IgD-negative memory B cell (primary cell): Measurements from ENCODE around the gene INAFM2. TPM values are rescaled to one million over a fixed set of nuclear protein-coding genes. Genes with fewer than 3 reads are reported as not detected.

Experiments
- H3K27ac Mint-ChIP-seq, 3 donors: one replicate each; pipeline ENCODE4 v1.8.0; 2020 to 2022; ENCODE audit warnings: mild to moderate bottlenecking in 3 of 3, mixed read lengths in 3 of 3, moderate library complexity in 1 of 3
- H3K27me3 Mint-ChIP-seq: one replicate; pipeline ENCODE4 v1.8.0; 2021; ENCODE audit warnings: mixed read lengths
- H3K36me3 Mint-ChIP-seq: one replicate; pipeline ENCODE4 v1.8.0; 2020; ENCODE audit warnings: mild to moderate bottlenecking, mixed read lengths
- H3K4me1 Mint-ChIP-seq, 3 donors: one replicate each; pipeline ENCODE4 v1.8.0; 2020 to 2022; ENCODE audit warnings: mixed read lengths in 3 of 3, mild to moderate bottlenecking in 1 of 3
- H3K4me3 Mint-ChIP-seq, 4 donors: one replicate each; pipeline ENCODE4 v1.8.0; 2020 to 2022; ENCODE audit warnings: mild to moderate bottlenecking in 4 of 4, mixed read lengths in 4 of 4, moderate library complexity in 3 of 4
- H3K9me3 Mint-ChIP-seq, 3 donors: one replicate each; pipeline ENCODE4 v1.8.0; 2020 to 2021; ENCODE audit warnings: mixed read lengths in 3 of 3, mild to moderate bottlenecking in 1 of 3
- polyA plus RNA-seq: library from polyadenylated mRNA; unstranded; fragments of 300-500 nt; fragmentation: Illumina TruSeq; gene quantifications from one replicate; pipeline ENCODE4 v1.2.3, GENCODE V29; 2021

Gene INAFM2
- polyA plus RNA-seq = 1.3 TPM

GRCh38 chr15:40323239-40323952 is at the start of gene INAFM2:
Gene INAFM2, plus strand, starts transcription at chr15:40323692. Its CDS starts 364 bp downstream, at chr15:40324056.
- peaks cover 2% of the 10 kb centered on the region for H3K27me3 Mint-ChIP-seq
- H3K4me1 Mint-ChIP-seq = peaks cover 14 to 19% (median 17%) of the 10 kb centered on the region in 3 donors
- peaks cover 1% of the 10 kb centered on the region for H3K36me3 Mint-ChIP-seq
- H3K4me3 Mint-ChIP-seq = peak within 1 kb of the TSS; percentile 81 to 94 (median 92)
- H3K9me3 Mint-ChIP-seq = no peaks in the 10 kb centered on the region
- peak within 1 kb of the TSS in 2 of 3 donors; percentile 19 to 40 for H3K27ac Mint-ChIP-seq

- H3K27me3 Mint-ChIP-seq = peaks cover 29% of the 10 kb centered on the region
- no peak overlapping the region for H3K4me3 Mint-ChIP-seq
- peaks cover 0 to 20% (median 16%) of the 10 kb centered on the region in 3 donors for H3K4me1 Mint-ChIP-seq
- H3K36me3 Mint-ChIP-seq = peaks cover 1% of the 10 kb centered on the region
- H3K9me3 Mint-ChIP-seq = no peaks in the 10 kb centered on the region
- H3K27ac Mint-ChIP-seq = peak overlapping the region in 1 of 3 donors; percentile 67
These were observed 48.9 kb upstream of the INAFM2 start for GRCh38 chr15:40274350-40275274.

DNA sequence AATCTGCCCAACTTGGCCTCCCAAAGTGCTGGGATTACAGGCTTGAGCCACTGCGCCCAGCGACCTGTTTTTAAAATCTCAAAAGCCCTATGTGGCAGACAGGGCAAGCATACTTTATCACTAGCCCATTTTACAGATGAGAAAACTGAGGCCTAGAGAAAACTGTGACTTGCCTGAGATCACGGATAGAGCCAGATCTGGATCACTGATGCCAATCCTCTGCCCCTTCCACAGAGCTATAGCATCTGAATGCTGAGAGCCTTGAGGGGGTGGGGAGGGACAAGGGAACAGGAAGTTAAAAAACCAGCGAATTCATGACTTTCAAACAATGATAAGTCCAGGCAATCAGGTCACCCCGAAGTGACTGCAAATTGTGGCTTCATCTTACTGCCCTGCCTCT is 48.0 kb upstream of the INAFM2 start:
- Mint-ChIP-seq H3K27me3 (peaks cover 34% of the 10 kb centered on the region), H3K4me3 (no peak overlapping the region), H3K9me3 (no peaks in the 10 kb centered on the region), H3K36me3 (peaks cover 1% of the 10 kb centered on the region), H3K4me1 (peaks cover 5 to 22% (median 16%) of the 10 kb centered on the region in 3 donors), H3K27ac (peak overlapping the region in 1 of 3 donors; percentile 76)

GRCh38 chr15:40275954-40276353 is 47.5 kb upstream of the INAFM2 start:
- Mint-ChIP-seq H3K4me3 (peak overlapping the region in 1 of 4 donors; percentile 8), H3K27me3 (peaks cover 34% of the 10 kb centered on the region), H3K9me3 (no peaks in the 10 kb centered on the region), H3K4me1 (peaks cover 5 to 22% (median 16%) of the 10 kb centered on the region in 3 donors), H3K27ac (no peak overlapping the region), H3K36me3 (peaks cover 1% of the 10 kb centered on the region)

DNA sequence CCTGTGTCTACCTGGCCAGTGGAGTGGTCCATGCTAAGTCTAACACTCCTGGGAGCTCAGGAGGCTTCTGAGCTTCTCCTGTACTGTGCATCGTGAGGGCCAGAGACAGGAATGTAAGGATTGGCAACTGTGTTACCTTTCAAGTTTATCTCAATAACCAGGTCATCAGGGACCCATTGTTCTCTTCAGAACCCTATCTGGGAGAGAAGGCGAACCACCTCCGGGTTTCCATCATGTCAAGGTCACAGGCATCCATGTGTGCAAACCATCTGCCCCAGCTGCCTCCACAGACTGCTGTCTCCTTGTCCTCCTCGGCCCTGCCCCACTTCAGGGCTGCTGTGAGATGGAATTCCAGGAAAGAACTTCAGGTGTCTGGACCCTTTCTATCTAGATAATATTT is 46.6 kb upstream of the INAFM2 start:
- Mint-ChIP-seq H3K27me3 (peaks cover 36% of the 10 kb centered on the region), H3K27ac (no peak overlapping the region)

GRCh38 chr15:40277471-40277870 is 46.0 kb upstream of the INAFM2 start:
- Mint-ChIP-seq H3K27me3 (peaks cover 36% of the 10 kb centered on the region), H3K27ac (no peak overlapping the region), H3K36me3 (peaks cover 1% of the 10 kb centered on the region), H3K4me1 (peaks cover 5 to 22% (median 16%) of the 10 kb centered on the region in 3 donors), H3K9me3 (no peaks in the 10 kb centered on the region), H3K4me3 (peak overlapping the region in 2 of 4 donors; percentile 66 to 87)

More for the DNA sequence above, 46.6 kb upstream of the INAFM2 start:
- Mint-ChIP-seq H3K36me3 (peaks cover 1% of the 10 kb centered on the region), H3K9me3 (no peaks in the 10 kb centered on the region), H3K4me3 (peak overlapping the region in 1 of 4 donors; percentile 65), H3K4me1 (peaks cover 5 to 22% (median 16%) of the 10 kb centered on the region in 3 donors)

DNA sequence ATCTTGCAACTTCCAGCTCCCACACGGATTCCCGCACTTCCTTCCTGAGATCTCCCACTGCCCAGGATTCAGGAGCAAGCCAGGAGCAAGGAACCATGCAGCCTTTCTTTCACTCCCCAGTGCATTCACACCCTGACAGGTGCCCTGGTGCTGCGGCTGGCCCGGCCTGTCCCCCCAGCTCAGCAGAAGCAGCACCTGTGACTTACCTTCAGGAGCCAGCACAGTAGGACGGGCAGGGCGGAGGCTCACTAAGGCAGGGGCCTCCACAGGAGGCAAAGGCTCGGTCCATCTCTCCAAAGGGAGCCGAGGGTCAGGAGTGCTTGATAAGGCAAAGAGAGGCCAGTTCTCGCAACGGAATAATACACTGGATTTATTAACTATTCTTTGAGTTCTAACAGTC is 45.5 kb upstream of the INAFM2 start:
- peaks cover 1% of the 10 kb centered on the region for H3K36me3 Mint-ChIP-seq
- peaks cover 36% of the 10 kb centered on the region for H3K27me3 Mint-ChIP-seq
- H3K4me3 Mint-ChIP-seq = peak overlapping the region in 2 of 4 donors; percentile 51 to 53
- peaks cover 5 to 22% (median 16%) of the 10 kb centered on the region in 3 donors for H3K4me1 Mint-ChIP-seq
- no peaks in the 10 kb centered on the region for H3K9me3 Mint-ChIP-seq
- H3K27ac Mint-ChIP-seq = peak overlapping the region in 1 of 3 donors; percentile 78

- Mint-ChIP-seq H3K27ac (no peak overlapping the region), H3K27me3 (peaks cover 36% of the 10 kb centered on the region), H3K4me3 (peak overlapping the region in 3 of 4 donors; percentile 32 to 78 (median 72)), H3K4me1 (peaks cover 5 to 20% (median 16%) of the 10 kb centered on the region in 3 donors), H3K9me3 (no peaks in the 10 kb centered on the region), H3K36me3 (no peaks in the 10 kb centered on the region)
These were observed 43.9 kb upstream of the INAFM2 start for GRCh38 chr15:40279437-40280141.

DNA sequence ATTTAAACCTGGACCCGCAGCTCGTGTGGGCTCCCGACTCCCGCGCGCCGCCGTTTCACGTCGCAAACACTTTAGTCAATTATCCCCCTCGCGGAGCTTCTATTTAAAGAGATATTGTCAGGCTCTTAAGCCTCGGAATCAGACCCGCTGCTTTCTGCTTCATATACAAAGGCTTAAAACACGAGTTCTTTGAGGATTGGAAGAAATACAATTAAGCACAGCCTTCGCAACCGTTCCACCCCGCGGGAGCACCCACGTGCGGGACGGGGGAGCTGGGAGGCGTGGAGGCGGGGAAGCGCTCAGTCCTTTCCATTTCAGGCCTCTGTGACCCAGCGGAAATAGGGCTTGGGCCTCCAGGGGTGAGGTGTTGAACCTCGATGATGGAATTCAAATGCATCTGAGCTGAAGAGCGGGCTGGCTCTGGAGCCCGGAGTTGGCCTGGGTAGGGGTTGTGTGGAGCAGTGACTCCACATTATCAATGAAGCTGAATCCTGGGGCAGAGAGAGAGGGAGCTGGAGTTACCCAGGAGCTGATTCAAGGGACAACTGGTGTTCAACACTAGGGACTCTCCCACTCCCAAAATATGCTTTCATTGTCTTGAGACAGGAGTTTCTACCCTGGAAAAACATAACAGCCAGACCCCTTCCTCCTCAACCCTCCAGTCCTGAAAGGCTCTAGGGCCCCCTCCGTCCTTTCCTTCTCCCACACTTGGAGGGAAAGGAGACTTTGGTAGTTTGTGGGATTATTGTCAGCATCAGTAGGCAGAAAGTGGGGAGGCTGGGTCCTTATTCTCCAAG is 43.0 kb upstream of the INAFM2 start:
- H3K36me3 Mint-ChIP-seq = no peaks in the 10 kb centered on the region
- H3K4me3 Mint-ChIP-seq = peak overlapping the region in 2 of 4 donors; percentile 70 to 74
- peaks cover 5 to 15% (median 12%) of the 10 kb centered on the region in 3 donors for H3K4me1 Mint-ChIP-seq
- peaks cover 32% of the 10 kb centered on the region for H3K27me3 Mint-ChIP-seq
- no peak overlapping the region for H3K27ac Mint-ChIP-seq
- H3K9me3 Mint-ChIP-seq = no peaks in the 10 kb centered on the region

DNA sequence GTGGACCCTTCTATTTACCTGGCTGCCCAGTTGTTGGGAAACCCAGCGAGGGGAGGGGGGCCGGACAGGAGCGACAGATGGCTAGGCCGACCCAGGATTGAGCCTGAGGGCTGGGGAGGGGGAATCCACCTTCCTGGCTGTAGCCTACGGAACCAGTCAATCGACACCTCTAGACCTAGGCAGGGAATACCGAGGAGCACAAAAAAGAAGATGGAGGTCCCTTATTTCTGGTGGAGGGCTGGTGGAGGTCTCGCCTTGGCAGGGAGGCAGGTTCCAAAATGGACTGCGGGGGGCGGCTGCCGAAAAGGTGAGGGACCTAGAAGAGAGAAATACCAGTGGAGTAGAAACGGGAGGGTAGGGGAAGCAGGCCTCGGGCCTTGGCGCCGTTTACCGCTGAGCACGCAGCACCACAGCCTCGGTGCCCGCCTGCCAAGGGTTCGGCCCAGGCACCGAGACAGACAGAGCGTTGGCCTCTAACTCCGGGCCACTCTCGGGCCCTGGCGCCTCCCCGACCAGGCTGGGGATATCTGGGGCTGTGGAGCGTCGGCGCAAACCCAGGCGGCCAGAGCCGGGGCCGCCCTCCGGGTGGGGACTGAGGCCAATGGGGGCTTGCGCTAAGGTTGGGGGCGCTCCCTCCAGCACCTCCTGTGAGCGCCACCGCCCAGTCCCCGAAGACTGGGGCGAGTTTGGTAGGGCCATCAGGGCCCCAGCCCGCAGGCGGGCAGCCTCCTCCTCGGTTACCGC is 42.3 kb upstream of the INAFM2 start:
- Mint-ChIP-seq H3K4me3 (peak overlapping the region in 3 of 4 donors; percentile 44 to 61 (median 47)), H3K27me3 (peaks cover 32% of the 10 kb centered on the region), H3K9me3 (no peaks in the 10 kb centered on the region), H3K4me1 (peaks cover 5 to 18% (median 12%) of the 10 kb centered on the region in 3 donors), H3K36me3 (no peaks in the 10 kb centered on the region), H3K27ac (no peak overlapping the region)

DNA sequence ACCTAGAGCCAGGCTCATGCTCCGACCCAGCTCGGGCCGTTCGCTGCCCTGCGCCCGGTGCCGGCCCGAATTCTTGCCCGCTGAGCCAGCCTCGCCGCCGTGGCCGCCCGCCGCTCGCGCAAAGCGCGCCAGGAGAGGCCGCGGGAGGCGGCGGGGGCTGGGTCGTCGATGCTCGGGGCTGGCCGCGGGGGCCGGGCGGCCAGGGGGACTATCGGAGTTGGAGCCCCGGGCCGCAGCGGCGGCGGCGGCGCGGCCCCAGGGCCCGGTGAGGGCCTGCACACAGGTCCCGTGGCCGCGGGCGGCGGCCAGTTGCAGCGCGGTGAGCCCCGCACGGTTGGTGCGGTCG is 41.7 kb upstream of the INAFM2 start:
- H3K4me1 Mint-ChIP-seq = peaks cover 5 to 17% (median 10%) of the 10 kb centered on the region in 3 donors
- peaks cover 28% of the 10 kb centered on the region for H3K27me3 Mint-ChIP-seq
- no peaks in the 10 kb centered on the region for H3K9me3 Mint-ChIP-seq
- H3K27ac Mint-ChIP-seq = no peak overlapping the region
- no peak overlapping the region for H3K4me3 Mint-ChIP-seq
- H3K36me3 Mint-ChIP-seq = no peaks in the 10 kb centered on the region

DNA sequence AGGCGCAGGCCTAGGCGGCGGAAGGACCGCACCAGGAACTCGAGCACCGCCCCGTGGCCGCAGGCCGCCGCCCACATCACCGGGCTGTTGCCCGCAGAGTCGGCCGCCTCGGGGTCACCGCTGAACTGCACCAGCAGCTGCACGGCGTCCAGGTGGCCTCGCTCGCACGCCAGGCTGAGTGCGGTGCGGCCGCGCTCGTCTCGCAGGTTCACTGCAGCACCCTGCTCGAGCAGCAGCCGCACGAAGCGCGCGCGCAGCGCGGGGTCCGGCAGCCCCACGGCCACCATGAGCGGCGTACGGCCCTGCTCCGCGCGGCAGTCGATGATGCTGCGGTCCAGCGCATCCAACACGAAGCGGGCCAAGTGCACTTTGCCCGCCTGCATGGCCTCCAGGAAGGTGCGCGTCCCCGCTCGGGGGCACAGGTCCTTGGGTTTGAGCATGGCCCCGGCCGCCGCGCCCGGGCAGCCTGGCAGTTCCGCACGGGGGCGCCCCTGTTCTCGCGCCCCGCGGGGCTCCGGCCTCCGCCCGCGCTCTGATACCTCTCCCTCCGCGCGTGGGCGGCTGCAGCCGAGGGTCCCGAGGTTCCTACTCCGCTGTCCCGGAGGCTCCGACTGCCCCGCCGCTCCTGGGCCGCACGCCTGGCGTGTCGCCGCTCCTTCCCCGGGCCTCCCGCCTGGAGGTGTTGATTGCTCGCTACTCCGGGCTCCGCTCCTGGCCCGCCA is 41.2 kb upstream of the INAFM2 start:
- H3K36me3 Mint-ChIP-seq = no peaks in the 10 kb centered on the region
- H3K27me3 Mint-ChIP-seq = peaks cover 23% of the 10 kb centered on the region
- H3K4me3 Mint-ChIP-seq = peak overlapping the region; percentile 62 to 90 (median 78)
- peaks cover 5 to 14% (median 9%) of the 10 kb centered on the region in 3 donors for H3K4me1 Mint-ChIP-seq
- no peaks in the 10 kb centered on the region for H3K9me3 Mint-ChIP-seq
- H3K27ac Mint-ChIP-seq = no peak overlapping the region
